H9 (cell line): Measurements from ENCODE around the gene FOXL1. TPM values are rescaled to one million over a fixed set of nuclear protein-coding genes. Genes with fewer than 3 reads are reported as not detected.

Source experiments
- DNase-seq: peaks from one replicate; pipeline ENCODE4 v3.0.0-alpha.2; 2017
- H2AFZ ChIP-seq: one replicate; pipeline ENCODE4 v1.6.1; 2013; ENCODE audit warnings: mild to moderate bottlenecking, low read length, control low read depth, moderate library complexity
- H2AK5ac ChIP-seq: 2 replicates; pipeline ENCODE4 v1.6.1; 2013; ENCODE audit warnings: low read length, control low read depth, mixed read lengths; ENCODE audit not compliant: insufficient read length
- H2BK120ac ChIP-seq: one replicate; pipeline ENCODE4 v1.6.1; 2013; ENCODE audit warnings: low read depth, mild to moderate bottlenecking, low read length, control low read depth, inconsistent platforms; ENCODE audit not compliant: poor library complexity, severe bottlenecking
- H2BK12ac ChIP-seq: 2 replicates; pipeline ENCODE4 v1.6.1; 2013; ENCODE audit warnings: low read length, control low read depth, mixed read lengths, low read depth; ENCODE audit not compliant: insufficient read length
- H2BK15ac ChIP-seq: 2 replicates; pipeline ENCODE4 v1.6.1; 2013; ENCODE audit warnings: low read depth, low read length, control low read depth
- H2BK20ac ChIP-seq: one replicate; pipeline ENCODE4 v1.6.1; 2013; ENCODE audit warnings: low read depth, mild to moderate bottlenecking, low read length, control low read depth, inconsistent platforms; ENCODE audit not compliant: poor library complexity, severe bottlenecking
- H2BK5ac ChIP-seq: 2 replicates; pipeline ENCODE4 v1.6.1; 2013; ENCODE audit warnings: low read length, control low read depth, mixed read lengths; ENCODE audit not compliant: insufficient read length
- H3K14ac ChIP-seq: 2 replicates; pipeline ENCODE4 v1.6.1; 2013; ENCODE audit warnings: low read length, control low read depth; ENCODE audit not compliant: insufficient read depth
- H3K18ac ChIP-seq: 2 replicates; pipeline ENCODE4 v1.6.1; 2013; ENCODE audit warnings: low read depth, mild to moderate bottlenecking, mixed read lengths, low read length, control low read depth; ENCODE audit not compliant: insufficient read length
- H3K23ac ChIP-seq: 2 replicates; pipeline ENCODE4 v1.6.1; 2013; ENCODE audit warnings: low read length, control low read depth, mixed read lengths, low read depth; ENCODE audit not compliant: insufficient read length
- H3K23me2 ChIP-seq: 2 replicates; pipeline ENCODE4 v1.6.1; 2013; ENCODE audit warnings: low read depth, mild to moderate bottlenecking, mixed read lengths, low read length, control low read depth; ENCODE audit not compliant: insufficient read length, poor library complexity, severe bottlenecking
- H3K27ac ChIP-seq: 2 replicates; pipeline ENCODE4 v1.5.1; 2013; ENCODE audit warnings: low read length, control low read depth, mixed read lengths, low read depth; ENCODE audit not compliant: insufficient read length
- H3K27me3 ChIP-seq: 2 replicates; pipeline ENCODE4 v1.6.1; 2013; ENCODE audit warnings: low read length, control low read depth, inconsistent platforms; ENCODE audit not compliant: insufficient read depth
- H3K4ac ChIP-seq: 2 replicates; pipeline ENCODE4 v1.6.1; 2013; ENCODE audit warnings: low read depth, mild to moderate bottlenecking, control low read depth, inconsistent platforms, low read length, moderate library complexity
- H3K4me1 ChIP-seq: 2 replicates; pipeline ENCODE4 v1.6.1; 2013; ENCODE audit warnings: low read length, control low read depth, inconsistent platforms; ENCODE audit not compliant: insufficient read depth
- H3K4me2 ChIP-seq: 2 replicates; pipeline ENCODE4 v1.6.1; 2013; ENCODE audit warnings: low read length, control low read depth, mixed read lengths; ENCODE audit not compliant: insufficient read length, insufficient read depth
- H3K56ac ChIP-seq: 2 replicates; pipeline ENCODE4 v1.6.1; 2013; ENCODE audit warnings: low read depth, mild to moderate bottlenecking, mixed read lengths, low read length, control low read depth; ENCODE audit not compliant: insufficient read length
- H3K79me1 ChIP-seq: 2 replicates; pipeline ENCODE4 v1.6.1; 2013; ENCODE audit warnings: low read depth, mild to moderate bottlenecking, moderate library complexity, low read length, control low read depth, inconsistent platforms; ENCODE audit not compliant: insufficient read depth, poor library complexity, severe bottlenecking
- H3K79me2 ChIP-seq: 2 replicates; pipeline ENCODE4 v1.6.1; 2013; ENCODE audit warnings: low read length, control low read depth, inconsistent platforms; ENCODE audit not compliant: insufficient read depth
- H3K9ac ChIP-seq: 2 replicates; pipeline ENCODE4 v1.6.1; 2013; ENCODE audit warnings: low read length, control low read depth, mixed read lengths; ENCODE audit not compliant: insufficient read length; ENCODE audit errors: extremely low read depth
- H3K9me3 ChIP-seq: one replicate; pipeline ENCODE4 v1.6.1; 2013; ENCODE audit warnings: low read depth, low read length, inconsistent platforms; ENCODE audit not compliant: control insufficient read depth
- H3T11ph ChIP-seq: one replicate; pipeline ENCODE4 v1.6.1; 2013; ENCODE audit warnings: mild to moderate bottlenecking, low read length, control low read depth, inconsistent platforms
- H4K20me1 ChIP-seq: one replicate; pipeline ENCODE4 v1.6.1; 2013; ENCODE audit not compliant: control insufficient read depth, insufficient read length, insufficient read depth
- H4K5ac ChIP-seq: 2 replicates; pipeline ENCODE4 v1.6.1; 2013; ENCODE audit warnings: low read depth, mild to moderate bottlenecking, mixed read lengths, low read length, control low read depth; ENCODE audit not compliant: insufficient read length
- H4K8ac ChIP-seq: replicated peaks from 2 replicates; pipeline ENCODE4 v1.6.1; 2013; ENCODE audit warnings: low read length, control low read depth, mixed read lengths, low read depth; ENCODE audit not compliant: insufficient read length
- H4K91ac ChIP-seq: 2 replicates; pipeline ENCODE4 v1.6.1; 2013; ENCODE audit warnings: low read depth, mild to moderate bottlenecking, moderate library complexity, mixed read lengths, low read length, control low read depth; ENCODE audit not compliant: insufficient read length
- H3K27ac Mint-ChIP-seq, 3 experiments: 2 replicates in 2 of 3; 3 replicates in 1 of 3; pipeline ENCODE4 v1.8.0; 2020 to 2021; ENCODE audit warnings: mixed read lengths in 3 of 3, mild to moderate bottlenecking in 1 of 3, moderate library complexity in 1 of 3
- H3K27me3 Mint-ChIP-seq: 2 replicates; pipeline ENCODE4 v1.8.0; 2021; ENCODE audit warnings: low read depth, mild to moderate bottlenecking, moderate library complexity, mixed read lengths
- H3K36me3 Mint-ChIP-seq, 3 experiments: 2 replicates in 2 of 3; 3 replicates in 1 of 3; pipeline ENCODE4 v1.8.0; 2020 to 2021; ENCODE audit warnings: low read depth in 3 of 3, mixed read lengths in 3 of 3; ENCODE audit not compliant: insufficient read depth in 1 of 3
- H3K4me1 Mint-ChIP-seq, 2 experiments: 2 replicates each; pipeline ENCODE4 v1.8.0; 2020; ENCODE audit warnings: mixed read lengths in 2 of 2
- H3K4me3 Mint-ChIP-seq, 2 experiments: 2 replicates in 1 of 2; 3 replicates in 1 of 2; pipeline ENCODE4 v1.8.0; 2020 to 2021; ENCODE audit warnings: mild to moderate bottlenecking in 2 of 2, mixed read lengths in 2 of 2, moderate library complexity in 1 of 2
- H3K9me3 Mint-ChIP-seq, 2 experiments: 2 replicates in 1 of 2; 3 replicates in 1 of 2; pipeline ENCODE4 v1.8.0; 2020; ENCODE audit warnings: mild to moderate bottlenecking in 2 of 2, mixed read lengths in 2 of 2, moderate library complexity in 1 of 2
- WGBS: extraction: QIAGEN DNeasy Blood & Tissue Kit; methylation state at CpG from one replicate; pipeline ENCODE4 v1.1.7; 2013; ENCODE audit warnings: missing lambda C conversion rate, low lambda C conversion rate, mixed read lengths; ENCODE audit not compliant: insufficient read length; ENCODE audit errors: extremely low coverage; 5-methylcytosine and 5-hydroxymethylcytosine counted together
- total RNA-seq: library from RNA; stranded (reverse); gene quantifications from 2 replicates; pipeline ENCODE4 v1.2.1, GENCODE V29; 2021
- TF ChIP-seq, protein P1 (sequence below): fragments of 200-600 bp; sonication (generic); conservative IDR thresholded peaks from 3 replicates; pipeline ENCODE4 v1.8.0; 2021; ENCODE audit warnings: antibody characterized with exemption, mild to moderate bottlenecking

The FOXL1 gene
- total RNA-seq, 1 experiment from 2014 or later = 0.09 TPM

DNA sequence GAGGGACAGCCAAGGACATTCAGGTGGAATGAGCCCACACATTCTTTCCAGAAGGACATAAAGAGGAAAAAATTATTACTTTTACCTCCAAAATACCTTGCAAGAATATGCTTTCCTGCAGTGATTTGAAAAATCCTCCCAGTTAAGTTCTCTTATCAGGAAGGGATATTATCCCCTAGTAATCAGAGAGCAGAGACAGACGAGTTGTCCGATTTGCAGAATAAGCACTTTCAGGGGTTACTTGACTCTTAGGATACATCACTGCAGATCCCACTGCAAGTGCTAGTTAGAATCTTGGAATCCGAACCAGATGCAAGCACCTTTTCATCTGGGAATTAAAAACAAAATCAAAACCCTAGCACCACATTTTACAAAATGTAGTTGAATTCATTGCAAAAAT lies 33.6 kb downstream of the FOXL1 start:
- H3T11ph ChIP-seq = no peak overlapping the region
- H3K23ac ChIP-seq = no peak overlapping the region
- Mint-ChIP-seq H3K4me1 (peaks cover 14 to 20% of the 10 kb centered on the region in 2 experiments), H3K27me3 (peaks cover 6% of the 10 kb centered on the region), H3K27ac (no peak overlapping the region), H3K36me3 (no peaks in the 10 kb centered on the region), H3K9me3 (no peaks in the 10 kb centered on the region), H3K4me3 (no peak overlapping the region)
- no peak overlapping the region for H2BK5ac ChIP-seq
- no peak overlapping the region for H4K91ac ChIP-seq
- H3K4ac ChIP-seq = no peak overlapping the region
- H2AFZ ChIP-seq = no peak overlapping the region
- H3K4me2 ChIP-seq = no peak overlapping the region
- no peak for DNase-seq
- H2BK120ac ChIP-seq = no peak overlapping the region
- H3K14ac ChIP-seq = no peak overlapping the region
- H3K79me1 ChIP-seq = no peaks in the 10 kb centered on the region
- H3K56ac ChIP-seq = no peak overlapping the region
- no peak overlapping the region for H2BK15ac ChIP-seq
- H3K4me1 ChIP-seq = no peaks in the 10 kb centered on the region; the same call in 1 of the 2 replicates
- H4K8ac ChIP-seq = no peak overlapping the region
- H3K79me2 ChIP-seq = no peaks in the 10 kb centered on the region
- H3K18ac ChIP-seq = no peak overlapping the region
- no peak overlapping the region for H4K5ac ChIP-seq
- no peaks in the 10 kb centered on the region for H3K9me3 ChIP-seq
- H2BK20ac ChIP-seq = no peak overlapping the region
- no peaks in the 10 kb centered on the region for H3K23me2 ChIP-seq
- no peak overlapping the region for H2AK5ac ChIP-seq
- TF ChIP-seq, protein P1, sequence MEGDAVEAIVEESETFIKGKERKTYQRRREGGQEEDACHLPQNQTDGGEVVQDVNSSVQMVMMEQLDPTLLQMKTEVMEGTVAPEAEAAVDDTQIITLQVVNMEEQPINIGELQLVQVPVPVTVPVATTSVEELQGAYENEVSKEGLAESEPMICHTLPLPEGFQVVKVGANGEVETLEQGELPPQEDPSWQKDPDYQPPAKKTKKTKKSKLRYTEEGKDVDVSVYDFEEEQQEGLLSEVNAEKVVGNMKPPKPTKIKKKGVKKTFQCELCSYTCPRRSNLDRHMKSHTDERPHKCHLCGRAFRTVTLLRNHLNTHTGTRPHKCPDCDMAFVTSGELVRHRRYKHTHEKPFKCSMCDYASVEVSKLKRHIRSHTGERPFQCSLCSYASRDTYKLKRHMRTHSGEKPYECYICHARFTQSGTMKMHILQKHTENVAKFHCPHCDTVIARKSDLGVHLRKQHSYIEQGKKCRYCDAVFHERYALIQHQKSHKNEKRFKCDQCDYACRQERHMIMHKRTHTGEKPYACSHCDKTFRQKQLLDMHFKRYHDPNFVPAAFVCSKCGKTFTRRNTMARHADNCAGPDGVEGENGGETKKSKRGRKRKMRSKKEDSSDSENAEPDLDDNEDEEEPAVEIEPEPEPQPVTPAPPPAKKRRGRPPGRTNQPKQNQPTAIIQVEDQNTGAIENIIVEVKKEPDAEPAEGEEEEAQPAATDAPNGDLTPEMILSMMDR = no peak
- H3K27me3 ChIP-seq = no peaks in the 10 kb centered on the region
- no peak overlapping the region for H2BK12ac ChIP-seq
- H3K9ac ChIP-seq = no peak overlapping the region
- no CpG with 5 or more reads among the region's 3 CpGs for WGBS
- H4K20me1 ChIP-seq = no peaks in the 10 kb centered on the region
- no peak overlapping the region for H3K27ac ChIP-seq
